ENCODE measurements around the gene NAV3.

The NAV3 gene

DNA sequence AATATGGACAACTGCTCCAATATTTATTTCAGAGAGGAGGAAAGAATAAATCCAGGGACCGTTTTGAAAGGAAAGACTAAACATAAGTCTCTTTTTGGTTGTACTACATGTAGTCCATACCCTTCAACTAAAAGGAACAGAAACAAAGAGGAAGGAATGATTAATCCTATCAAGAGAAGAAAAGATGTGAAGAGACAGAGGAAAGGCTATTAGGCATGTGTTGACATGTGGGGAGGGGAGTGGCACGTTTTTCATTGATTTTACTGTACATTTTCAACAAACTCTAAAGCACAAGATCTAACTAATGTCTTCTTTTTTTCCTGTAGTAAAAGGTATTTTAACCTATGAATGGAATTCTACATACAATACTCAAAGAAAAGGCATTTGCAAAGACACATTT, 85.6 kb downstream of the NAV3 start:
- DNase-seq (ENCODE audit: extremely low spot score, insufficient read length, low read depth) (no peak), FAIRE-seq (no peak)

DNA sequence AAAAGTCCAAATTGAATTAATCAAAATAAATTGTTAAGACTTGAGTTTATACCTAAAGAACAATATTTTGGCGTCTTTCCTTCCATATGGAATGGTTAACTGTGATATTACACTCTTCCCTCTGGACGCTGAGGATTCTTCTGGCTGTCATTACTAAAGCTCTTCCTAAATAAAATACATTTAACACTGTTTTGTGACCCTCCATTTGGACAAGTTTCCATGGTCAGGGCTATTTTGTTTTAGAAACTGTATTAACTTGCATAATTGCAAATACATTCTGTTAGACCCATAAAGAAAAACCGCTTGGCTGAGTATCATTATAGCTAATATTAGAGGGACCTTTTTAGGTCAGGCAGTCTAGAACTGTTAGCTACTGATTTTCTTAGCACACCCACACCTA, 87.4 kb downstream of the NAV3 start:
- FAIRE-seq (no peak), DNase-seq (ENCODE audit: extremely low spot score, insufficient read length, low read depth) (no peak)

DNA sequence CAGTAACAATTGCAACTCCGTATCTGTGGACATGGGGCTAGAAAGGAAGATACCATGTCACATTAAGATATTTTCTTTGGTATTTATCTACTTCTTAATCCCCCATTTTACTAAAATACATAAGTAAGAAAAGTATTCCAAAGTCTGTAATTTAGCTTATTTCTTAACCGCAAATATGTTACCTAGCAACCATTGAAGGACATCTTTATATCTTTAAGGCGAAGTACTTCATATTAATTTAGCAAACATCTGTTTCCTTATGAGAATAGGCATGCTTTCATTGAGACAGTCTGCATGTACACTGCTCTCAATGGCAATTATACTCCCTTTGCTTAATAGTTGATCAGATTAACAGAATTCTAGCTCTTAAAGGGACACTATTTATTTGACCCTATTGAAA, 88.8 kb downstream of the NAV3 start:
- no peak for FAIRE-seq
- no peak for DNase-seq (ENCODE audit: extremely low spot score, insufficient read length, low read depth)

DNA sequence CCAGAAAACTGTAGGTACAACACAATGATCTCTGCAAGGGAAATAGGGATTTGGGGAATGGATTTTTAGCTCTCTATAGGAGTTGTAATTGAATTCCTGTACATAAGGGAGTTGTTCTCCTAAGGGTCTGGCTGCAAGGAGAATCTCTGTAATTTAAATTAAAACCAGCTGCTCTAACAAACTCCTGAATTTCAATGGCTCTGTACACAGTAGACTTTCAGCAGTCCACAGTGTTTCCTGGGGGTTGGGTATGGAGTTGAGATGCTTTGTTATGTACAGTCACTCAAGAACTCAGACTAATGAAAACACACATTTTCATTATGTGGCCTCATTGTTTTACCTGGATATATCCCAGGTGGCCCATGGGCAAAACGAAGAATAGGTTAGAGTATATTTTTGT, 93.2 kb downstream of the NAV3 start:
- DNase-seq (ENCODE audit: extremely low spot score, insufficient read length, low read depth) (no peak), FAIRE-seq (no peak)

DNA sequence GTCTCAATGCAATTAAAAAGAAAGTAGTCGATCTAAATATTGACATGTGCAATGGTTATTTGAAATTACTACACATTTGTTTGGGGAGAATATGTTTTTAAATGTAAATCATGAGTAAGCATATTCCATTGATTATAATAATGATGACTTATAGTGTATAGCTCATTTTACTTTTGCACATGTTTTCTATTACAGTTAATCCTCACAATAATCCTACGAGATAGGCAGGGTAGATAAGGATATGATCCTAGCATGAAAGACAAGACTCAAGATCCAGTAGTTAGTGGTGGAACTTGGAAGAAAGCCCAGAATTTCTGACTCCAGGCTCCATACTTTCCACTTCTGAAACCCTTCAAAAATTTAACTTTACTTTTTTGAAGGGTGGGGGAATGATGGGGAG, 94.0 kb downstream of the NAV3 start:
- DNase-seq (ENCODE audit: extremely low spot score, insufficient read length, low read depth) (no peak), FAIRE-seq (no peak)

DNA sequence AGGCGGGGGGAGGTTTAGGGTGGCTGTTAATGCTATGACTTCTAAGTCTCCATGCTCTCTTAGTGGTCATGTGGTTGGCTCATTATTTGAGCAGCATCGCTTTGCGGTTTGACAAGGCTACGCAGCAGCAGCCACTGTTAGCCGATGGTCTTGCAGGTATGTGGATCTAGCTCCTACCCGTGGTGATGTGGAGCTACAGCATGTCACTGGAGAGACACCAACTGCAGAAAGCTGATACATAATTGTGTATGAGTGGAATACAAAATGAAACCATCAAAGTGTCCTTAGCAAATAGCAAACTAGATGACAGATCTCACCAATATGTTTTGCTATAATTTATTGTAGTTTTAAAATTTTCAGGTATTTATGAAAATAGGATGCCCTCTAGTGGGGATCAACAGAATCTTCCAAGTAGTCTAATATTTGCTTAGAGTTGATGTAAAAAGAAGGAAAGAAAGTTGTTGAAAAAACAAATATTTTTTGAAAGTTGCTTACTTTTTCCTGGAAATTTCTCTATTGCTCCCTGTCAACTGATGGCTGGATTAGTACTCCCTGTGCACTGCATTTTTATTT, 94.9 kb downstream of the NAV3 start:
- FAIRE-seq (peak; percentile 92), DNase-seq (ENCODE audit: extremely low spot score, insufficient read length, low read depth) (peak; percentile 28)

DNA sequence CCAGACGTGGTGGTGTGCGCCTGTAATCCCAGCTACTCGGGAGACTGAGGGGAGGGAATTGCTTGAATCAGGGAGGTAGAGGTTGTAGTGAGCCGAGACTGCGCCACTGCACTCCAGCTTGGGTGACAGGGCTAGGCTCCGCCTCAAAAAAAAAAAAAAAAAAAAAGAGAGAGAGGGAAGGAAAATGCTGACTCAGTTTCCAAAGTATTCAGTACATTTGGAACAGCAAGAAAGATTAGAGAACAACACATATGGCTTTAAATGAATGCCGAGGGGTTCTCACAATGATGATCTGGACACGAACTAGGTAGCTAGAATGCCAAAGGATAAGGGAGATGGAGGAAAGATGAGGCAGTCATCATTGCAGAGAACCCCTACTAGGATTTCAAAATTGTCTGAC, 97.4 kb downstream of the NAV3 start:
- FAIRE-seq (no peak), DNase-seq (ENCODE audit: extremely low spot score, insufficient read length, low read depth) (no peak)

DNA sequence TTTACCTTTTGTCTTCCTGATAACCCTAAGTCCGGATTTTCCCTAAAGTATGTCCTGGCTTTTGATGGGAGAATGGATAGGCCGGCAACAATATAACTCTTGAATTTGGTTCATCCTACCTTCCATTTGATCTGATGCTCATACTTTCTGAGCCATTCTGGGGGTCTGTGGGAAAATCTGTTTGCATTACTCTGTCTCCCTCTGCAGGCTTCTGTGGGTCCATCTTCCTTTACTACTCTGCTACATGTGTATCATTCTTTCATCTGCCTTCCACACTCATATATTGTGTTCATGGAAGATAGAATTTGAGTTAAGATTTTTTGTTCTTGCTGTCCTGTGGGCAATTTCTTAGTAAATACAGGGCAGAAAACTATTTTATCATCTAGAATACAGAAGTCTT, 101.5 kb downstream of the NAV3 start:
- FAIRE-seq: no peak

DNA sequence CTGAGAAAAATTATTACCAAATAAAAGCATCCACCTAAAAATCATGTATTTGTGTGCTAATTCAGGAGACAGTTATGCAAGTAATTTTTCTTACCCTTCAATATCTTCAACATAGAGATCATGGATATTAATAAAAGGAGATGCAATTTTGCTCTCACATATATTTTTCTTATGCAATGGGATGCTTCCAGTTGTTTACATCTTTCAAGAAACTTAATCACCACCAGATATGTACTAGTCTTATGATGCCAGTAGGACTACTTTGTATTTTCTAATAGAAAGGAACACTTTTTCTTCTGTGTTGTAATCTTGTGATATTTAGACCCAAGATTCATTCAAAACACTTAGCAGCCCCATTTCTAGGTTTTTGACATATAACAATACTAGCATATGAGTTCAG, 107.6 kb downstream of the NAV3 start:
- no peak for DNase-seq (ENCODE audit: extremely low spot score, insufficient read length, low read depth)
- no peak for FAIRE-seq

More for the DNA sequence above, 101.5 kb downstream of the NAV3 start:
- DNase-seq (ENCODE audit: extremely low spot score, insufficient read length, low read depth): no peak

DNA sequence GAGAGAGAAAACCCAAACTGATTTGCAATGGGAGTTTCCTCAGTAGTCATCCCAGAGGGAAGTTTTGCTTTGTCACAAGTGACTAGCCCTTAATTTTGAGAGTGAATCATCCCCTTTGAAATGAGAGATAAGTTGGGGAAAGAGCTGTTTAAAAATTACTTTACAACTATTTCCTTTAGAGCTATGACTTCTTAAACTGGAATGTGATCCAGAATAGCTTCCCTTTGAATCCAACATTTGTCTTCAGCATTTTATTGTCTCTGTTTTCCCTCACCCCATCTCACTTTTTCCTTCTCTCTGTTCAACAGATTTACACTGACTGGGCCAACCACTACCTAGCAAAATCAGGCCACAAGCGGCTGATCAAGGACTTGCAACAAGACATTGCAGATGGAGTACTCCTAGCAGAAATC, 109.3 kb downstream of the NAV3 start:
- FAIRE-seq (no peak), DNase-seq (ENCODE audit: extremely low spot score, insufficient read length, low read depth) (no peak)

DNA sequence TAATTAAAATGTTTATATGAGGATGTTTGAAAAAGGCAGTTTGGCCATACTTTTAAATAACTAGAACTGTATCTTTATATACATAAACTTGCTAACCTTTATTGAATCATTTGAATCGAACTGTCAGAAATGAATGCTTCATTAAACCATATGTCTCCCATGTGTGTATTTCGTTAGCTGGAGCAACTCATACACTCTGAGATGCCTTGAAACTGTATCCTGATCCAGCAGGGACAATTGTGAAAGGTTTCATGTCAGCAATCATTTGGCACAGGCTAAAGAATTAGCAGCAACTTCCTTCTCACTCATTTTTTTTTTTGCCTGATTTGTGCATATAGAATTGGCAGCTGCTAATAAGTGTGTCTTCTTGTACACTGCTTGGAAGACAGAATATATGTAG, 109.9 kb downstream of the NAV3 start:
- FAIRE-seq (no peak), DNase-seq (ENCODE audit: extremely low spot score, insufficient read length, low read depth) (no peak)

DNA sequence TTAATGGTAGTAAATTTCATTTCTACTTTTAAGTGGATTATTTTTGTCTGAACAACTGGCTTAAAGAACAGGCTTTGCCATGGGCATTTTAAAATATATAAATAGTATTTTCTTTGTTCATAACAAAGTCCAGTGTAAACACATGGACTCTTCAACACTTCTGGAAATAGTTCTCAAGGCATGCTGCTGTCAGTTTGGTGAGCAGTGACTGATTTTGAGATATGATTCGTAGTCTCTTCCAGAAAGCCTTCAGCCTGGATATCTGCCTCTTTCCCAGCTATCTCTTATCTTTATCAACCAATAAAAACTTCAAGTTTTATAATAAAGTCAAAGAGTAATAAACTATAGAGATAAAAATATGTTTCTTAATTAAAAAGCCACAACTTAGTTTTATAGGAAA, 110.7 kb downstream of the NAV3 start:
- FAIRE-seq: no peak
- no peak for DNase-seq (ENCODE audit: extremely low spot score, insufficient read length, low read depth)

DNA sequence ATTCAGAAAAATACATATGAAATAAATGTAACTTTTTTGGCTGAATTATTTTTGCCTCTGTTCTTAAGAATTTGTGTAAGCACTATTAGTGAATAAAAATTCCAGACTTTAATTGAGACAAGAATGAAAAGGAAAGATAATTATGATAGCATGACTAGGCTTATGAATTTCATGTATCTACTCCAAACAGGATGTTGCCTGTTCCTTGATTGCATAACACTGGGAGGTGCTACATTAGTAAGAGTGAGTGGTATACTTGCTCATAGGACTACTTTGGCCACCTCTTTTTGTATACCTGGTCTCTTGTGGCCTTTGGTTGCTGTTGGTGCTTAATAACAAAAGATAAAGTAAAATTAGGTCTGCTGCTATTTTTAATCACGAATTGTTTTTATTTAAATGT, 112.8 kb downstream of the NAV3 start:
- no peak for DNase-seq (ENCODE audit: extremely low spot score, insufficient read length, low read depth)
- no peak for FAIRE-seq

DNA sequence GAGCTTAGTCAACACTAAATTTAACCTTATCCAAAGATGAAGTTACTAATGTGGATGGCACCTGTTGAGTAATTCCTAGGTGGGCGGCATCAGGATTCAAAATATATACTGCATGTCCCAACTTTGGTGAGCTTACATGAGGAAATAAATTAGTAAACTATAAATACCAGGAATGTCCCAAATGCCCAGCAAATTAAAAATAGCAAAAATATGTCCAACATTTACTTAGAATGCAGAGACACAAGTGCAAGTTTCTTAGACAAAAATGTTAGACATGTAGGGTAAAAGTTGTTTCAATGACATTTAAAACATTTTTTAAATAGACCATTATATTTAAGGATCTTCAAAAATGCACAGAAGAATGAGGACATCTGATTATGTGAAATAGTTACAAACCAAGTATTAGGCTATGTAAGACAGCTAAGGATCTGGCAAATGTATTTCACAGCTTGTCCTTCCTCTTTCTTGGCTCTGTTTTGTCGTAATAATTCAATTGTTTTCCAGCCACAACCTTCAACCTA, 115.9 kb downstream of the NAV3 start:
- DNase-seq (ENCODE audit: extremely low spot score, insufficient read length, low read depth): no peak
- no peak for FAIRE-seq

DNA sequence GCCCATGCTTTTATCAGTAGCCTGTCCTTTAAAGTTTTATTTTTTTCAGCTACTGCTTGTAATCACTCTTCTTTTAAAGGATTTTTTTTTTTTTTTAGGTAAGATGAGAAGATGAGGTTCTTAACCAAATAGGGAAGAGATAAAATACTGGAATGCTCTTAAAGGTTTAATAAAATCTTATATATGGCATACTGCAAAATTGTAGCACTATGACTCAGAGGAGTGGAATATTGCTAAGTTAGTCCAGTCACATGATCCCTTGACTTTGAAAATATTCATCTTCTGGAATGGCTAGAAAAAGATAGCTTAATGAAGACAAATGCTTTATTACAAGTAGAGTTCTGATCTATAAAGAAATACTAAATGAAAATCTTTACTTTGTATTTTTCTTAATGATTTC, 116.6 kb downstream of the NAV3 start:
- FAIRE-seq (no peak), DNase-seq (ENCODE audit: extremely low spot score, insufficient read length, low read depth) (no peak)

DNA sequence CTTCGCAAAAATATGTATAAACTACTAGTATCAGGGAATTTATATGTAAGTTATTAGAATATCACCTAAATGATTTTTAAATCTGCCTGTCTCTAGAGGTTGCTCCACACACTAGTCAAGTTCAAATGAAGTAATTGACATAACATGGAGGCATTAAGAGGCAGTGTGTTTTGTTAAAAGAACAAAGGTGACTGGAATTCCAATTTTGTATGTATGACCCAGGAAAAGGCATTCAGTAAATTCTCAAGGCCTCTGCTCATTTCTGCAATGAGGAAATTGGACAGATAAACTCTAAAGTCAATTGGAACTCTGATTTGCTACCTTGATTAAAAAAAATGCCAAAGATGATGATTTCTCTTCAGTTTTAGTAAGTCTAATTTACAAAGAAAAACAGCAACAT, 117.1 kb downstream of the NAV3 start:
- DNase-seq (ENCODE audit: extremely low spot score, insufficient read length, low read depth): no peak
- no peak for FAIRE-seq

DNA sequence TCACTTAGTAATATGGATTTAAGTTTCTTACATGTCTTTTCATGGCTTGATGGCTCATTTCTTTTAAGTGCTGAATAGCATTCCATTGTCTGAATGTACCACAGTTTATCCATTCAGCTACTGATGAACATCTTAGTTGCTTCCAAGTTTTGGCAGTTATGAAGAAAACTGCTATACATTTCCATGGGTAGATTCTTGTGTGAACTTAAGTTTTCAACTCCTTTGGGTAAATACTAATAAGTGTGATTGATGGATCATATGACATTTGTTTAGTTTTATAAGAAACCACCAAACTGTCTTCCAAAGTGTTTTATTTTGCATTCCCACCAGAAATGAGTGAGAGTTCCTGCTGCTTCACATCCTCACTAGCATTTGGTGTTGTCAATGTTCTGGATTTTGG, 119.2 kb downstream of the NAV3 start:
- DNase-seq (ENCODE audit: extremely low spot score, insufficient read length, low read depth): no peak
- no peak for FAIRE-seq

DNA sequence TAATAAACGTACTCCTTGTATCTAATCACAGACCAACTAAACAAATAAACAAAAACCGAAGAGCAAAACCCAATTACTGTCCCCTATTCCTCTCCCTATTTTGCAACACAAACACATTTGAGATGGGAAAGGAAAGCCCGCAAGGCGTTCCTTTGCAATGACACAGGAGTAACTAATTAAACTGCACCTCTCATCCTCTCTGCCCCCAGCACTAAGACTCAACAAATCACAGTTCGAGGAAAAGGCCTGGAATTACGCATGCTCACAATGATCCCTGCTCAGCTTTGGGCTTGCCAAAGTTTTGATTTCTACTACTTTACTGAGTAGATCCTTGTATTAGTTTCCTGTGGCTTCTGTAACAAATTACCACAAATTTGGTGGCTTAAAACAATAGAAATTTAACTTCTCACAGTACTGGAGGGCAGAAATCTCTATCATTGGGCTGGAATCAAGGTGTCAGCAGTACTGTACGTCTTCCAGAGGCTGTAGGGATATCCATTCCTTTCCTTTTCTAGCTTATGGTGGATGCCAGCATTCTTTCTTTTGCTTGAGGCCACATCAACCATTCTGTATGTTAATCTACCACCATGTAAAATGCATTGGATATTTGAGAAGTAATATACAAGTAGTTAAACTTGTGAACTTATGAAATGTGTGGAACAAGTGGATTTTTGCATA, 123.0 kb downstream of the NAV3 start:
- DNase-seq (ENCODE audit: extremely low spot score, insufficient read length, low read depth): no peak
- FAIRE-seq: no peak

DNA sequence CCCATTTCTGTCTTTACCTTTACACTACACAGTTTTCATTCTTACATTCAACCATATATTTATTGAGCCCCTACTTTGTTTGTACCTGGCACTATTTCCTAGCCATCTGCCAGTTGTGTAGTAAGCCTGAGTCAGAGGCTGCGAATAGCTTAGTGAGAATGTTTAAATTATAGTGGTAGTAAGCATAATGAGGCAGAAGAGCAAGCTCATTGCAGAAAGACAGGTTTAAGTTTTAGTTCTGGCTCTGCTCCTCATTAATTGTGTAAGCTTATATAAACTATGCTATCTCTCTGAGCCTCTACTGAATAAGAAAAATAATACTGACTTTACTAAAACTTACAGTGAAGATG, 123.5 kb downstream of the NAV3 start:
- DNase-seq (ENCODE audit: extremely low spot score, insufficient read length, low read depth) (no peak), FAIRE-seq (no peak)

DNA sequence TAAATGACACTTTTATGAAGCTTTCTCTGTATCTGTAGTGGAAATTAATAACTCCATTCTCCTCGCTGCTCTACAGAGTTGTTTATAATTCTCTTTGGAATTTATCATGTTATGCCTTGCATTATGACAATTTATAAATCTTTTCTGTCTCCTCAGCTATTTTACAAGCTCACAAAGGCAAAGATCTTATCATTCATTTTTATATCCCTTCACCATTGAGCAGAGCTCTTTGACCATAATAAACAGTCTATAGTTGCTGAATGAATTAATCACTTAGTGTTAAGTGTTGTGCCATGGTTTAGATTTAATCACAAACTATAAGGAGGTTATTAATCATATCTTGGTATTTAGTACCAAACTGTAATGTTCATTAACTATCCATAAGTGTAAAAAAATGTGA, 126.4 kb downstream of the NAV3 start:
- DNase-seq (ENCODE audit: extremely low spot score, insufficient read length, low read depth) (no peak), FAIRE-seq (no peak)

DNA sequence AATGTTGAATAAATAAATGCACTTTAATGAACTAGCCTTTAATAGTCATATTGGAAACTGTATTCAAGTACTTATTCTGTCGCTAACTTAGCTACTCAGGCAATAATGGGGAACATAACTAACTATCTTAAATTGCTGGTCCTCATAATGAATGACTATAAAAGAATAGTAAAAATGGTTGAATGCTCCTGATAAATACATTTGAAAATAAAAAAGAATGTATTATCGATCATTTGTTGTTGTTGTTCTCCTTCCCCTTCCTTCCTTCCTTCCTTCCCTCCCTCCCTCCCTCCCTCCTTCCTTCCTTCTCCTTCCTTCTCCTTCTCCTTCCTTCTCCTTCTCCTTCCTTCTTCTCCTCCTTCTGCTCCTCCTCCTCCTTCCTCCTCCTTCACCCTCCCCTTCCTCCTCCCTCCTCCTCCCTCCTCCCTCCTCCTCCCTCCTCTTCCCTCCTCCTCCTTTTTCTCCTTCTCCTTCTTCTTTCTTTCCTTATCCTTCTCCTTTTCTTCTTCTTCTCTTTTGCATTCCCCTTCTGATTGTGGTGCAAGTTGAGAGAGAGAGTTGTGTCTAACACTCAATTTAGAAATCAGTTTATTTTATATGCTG, 133.0 kb downstream of the NAV3 start:
- DNase-seq (ENCODE audit: extremely low spot score, insufficient read length, low read depth): no peak
- FAIRE-seq: no peak

DNA sequence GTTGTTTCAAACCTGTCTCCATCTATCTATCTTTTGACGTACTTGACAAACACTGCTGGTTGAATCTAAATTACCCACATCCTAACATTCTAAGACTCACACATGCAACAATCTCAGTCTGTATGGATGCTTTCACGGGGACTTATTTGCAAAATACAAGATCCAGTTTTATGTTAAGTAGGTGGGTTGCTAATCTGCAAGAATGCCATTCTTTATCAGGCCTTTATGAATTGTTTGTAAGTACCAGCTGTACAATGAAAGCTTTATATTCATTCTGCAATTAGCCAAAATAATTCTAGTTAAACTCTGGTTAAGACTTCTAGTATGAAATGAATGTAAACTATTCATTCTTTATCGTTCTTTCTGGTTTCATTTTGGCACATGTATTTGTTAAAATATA, 135.1 kb downstream of the NAV3 start:
- no peak for FAIRE-seq

More for the DNA sequence above, 135.1 kb downstream of the NAV3 start:
- no peak for DNase-seq (ENCODE audit: extremely low spot score, insufficient read length, low read depth)

Measured in GM18507 (cell line).